ENCODE measurements around the gene COL12A1. TPM values are rescaled to one million over a fixed set of nuclear protein-coding genes. Genes with fewer than 3 reads are reported as not detected.

COL12A1 gene
- total and polyA plus RNA-seq, 3 experiments from 2014 or later: not detected

DNA sequence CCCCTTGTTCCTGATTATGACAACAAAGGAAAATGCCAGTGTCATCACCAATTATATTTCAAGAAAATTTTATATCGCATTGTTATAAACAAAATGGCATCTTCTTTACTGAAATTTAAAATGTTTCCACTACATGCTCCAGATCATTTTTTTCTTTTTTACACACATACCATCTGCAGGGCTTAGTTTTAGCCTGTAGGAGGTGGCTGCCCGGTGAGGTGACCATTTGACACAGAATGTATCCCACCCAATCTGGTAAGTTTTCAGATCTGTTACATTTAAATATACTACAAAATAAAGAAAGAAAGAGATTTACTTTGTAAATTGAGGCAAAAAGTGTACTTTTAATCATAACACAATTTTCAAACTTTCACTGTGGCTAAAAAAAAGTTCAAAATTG, 81.8 kb downstream of the COL12A1 start:
- Mint-ChIP-seq H3K4me3 (no peak overlapping the region), H3K9me3 (no peaks in the 10 kb centered on the region), H3K4me1 (no peaks in the 10 kb centered on the region), H3K36me3 (no peaks in the 10 kb centered on the region), H3K27me3 (no peaks in the 10 kb centered on the region), H3K27ac (no peak overlapping the region)
- no peak overlapping the region for H3K27ac ChIP-seq (ENCODE audit: low read depth, low read length)
- H3K27me3 ChIP-seq (ENCODE audit: insufficient read depth, low read length, poor library complexity, severe bottlenecking): no peaks in the 10 kb centered on the region
- no peak overlapping the region for H3K4me3 ChIP-seq (ENCODE audit: low read length)
- CTCF ChIA-PET: no interaction called here
- no peaks in the 10 kb centered on the region for H3K9me3 ChIP-seq (ENCODE audit: low read length)
- DNase-seq: no peak
- no peaks in the 10 kb centered on the region for H3K36me3 ChIP-seq (ENCODE audit: insufficient read depth, low read length)
- H3K4me1 ChIP-seq (ENCODE audit: insufficient read depth, low read length): no peaks in the 10 kb centered on the region
- POLR2A ChIA-PET: no interaction called here

DNA sequence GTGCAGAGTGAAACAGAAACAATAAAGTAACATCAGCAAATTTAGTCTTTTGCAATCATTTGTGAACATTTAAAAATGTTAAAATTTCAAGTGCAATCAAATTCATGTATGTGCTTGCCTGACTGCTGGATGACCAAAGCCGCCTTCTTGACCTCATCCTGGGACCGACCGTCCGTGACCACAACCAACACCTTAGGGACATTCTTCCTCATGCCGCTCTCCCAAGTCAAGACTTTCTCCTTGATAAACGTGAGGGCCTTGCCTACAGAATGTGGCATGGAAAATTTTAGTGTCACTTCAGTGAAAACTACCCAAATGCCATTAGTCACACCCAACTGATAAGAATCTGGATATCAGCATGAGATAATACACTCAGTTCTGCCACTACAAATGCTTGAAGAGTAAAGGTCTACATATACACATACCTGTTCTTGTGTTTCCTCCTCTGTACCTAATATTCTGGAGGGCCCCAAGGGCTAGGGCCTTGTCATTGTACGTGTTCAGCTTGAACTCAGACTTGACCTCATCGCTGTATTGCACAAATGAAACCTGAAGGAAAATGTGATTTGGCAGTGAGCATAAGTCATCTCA, 86.8 kb downstream of the COL12A1 start:
- no peaks in the 10 kb centered on the region for H3K9me3 Mint-ChIP-seq
- H3K4me3 Mint-ChIP-seq: no peak overlapping the region
- no peak overlapping the region for H3K27ac ChIP-seq (ENCODE audit: low read depth, low read length)
- H3K27me3 ChIP-seq (ENCODE audit: insufficient read depth, low read length, poor library complexity, severe bottlenecking): no peaks in the 10 kb centered on the region
- H3K36me3 ChIP-seq (ENCODE audit: insufficient read depth, low read length): no peaks in the 10 kb centered on the region
- no peak for DNase-seq
- no peaks in the 10 kb centered on the region for H3K4me1 ChIP-seq (ENCODE audit: insufficient read depth, low read length)
- H3K36me3 Mint-ChIP-seq: no peaks in the 10 kb centered on the region
- CTCF ChIA-PET: no interaction called here
- POLR2A ChIA-PET: no interaction called here
- H3K4me3 ChIP-seq (ENCODE audit: low read length): no peak overlapping the region
- H3K27ac Mint-ChIP-seq: no peak overlapping the region
- H3K27me3 Mint-ChIP-seq: peaks cover 0 to 2% of the 10 kb centered on the region in 2 donors
- H3K4me1 Mint-ChIP-seq: no peaks in the 10 kb centered on the region
- no peaks in the 10 kb centered on the region for H3K9me3 ChIP-seq (ENCODE audit: low read length)

DNA sequence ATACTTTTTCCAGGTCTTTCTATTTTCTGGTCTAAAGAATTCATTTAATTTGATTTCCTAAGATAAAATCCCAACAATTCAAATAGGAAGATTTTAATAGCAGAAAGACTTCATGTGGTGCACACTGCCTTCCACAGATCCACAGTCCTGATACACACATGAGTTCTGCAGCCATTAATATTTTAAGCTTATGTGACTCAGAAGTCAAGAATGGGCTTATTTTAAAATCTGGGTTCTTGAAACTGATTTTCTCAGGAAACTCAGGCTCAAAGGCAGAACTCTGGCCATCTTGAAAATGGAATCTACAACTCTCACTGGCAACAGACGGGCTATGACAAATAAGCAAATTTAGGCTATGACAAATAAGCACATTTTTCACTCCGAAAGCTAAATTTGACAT, 88.2 kb downstream of the COL12A1 start:
- Mint-ChIP-seq H3K36me3 (no peaks in the 10 kb centered on the region), H3K4me1 (no peaks in the 10 kb centered on the region)

DNA sequence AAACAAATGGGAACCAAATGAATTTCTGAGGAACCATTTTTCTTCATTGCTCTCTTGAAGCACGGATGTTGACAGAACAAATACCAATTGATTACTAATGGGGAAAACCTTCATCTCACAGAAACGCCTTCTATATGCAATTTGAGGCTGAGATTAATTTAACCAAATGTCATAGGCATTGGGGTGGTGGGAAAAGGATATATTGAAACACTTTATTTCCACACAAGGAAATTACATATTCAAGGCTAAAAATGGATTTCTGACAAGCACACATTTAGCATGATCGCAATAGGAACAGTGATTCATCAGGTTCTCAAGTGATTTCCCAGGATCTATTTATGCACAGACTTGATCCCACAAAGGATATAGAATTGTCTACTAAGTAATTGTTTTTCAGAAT, 88.9 kb downstream of the COL12A1 start:
- no peaks in the 10 kb centered on the region for H3K9me3 Mint-ChIP-seq
- ChIA-PET POLR2A (no interaction called here), CTCF (no interaction called here)
- H3K4me3 Mint-ChIP-seq: no peak overlapping the region
- H3K4me1 ChIP-seq (ENCODE audit: insufficient read depth, low read length): no peaks in the 10 kb centered on the region
- no peak overlapping the region for H3K27ac Mint-ChIP-seq
- H3K27me3 ChIP-seq (ENCODE audit: insufficient read depth, low read length, poor library complexity, severe bottlenecking): no peaks in the 10 kb centered on the region
- H3K4me3 ChIP-seq (ENCODE audit: low read length): no peak overlapping the region
- H3K4me1 Mint-ChIP-seq: no peaks in the 10 kb centered on the region
- DNase-seq: no peak
- H3K27me3 Mint-ChIP-seq: peaks cover 0 to 2% of the 10 kb centered on the region in 2 donors
- no peaks in the 10 kb centered on the region for H3K36me3 ChIP-seq (ENCODE audit: insufficient read depth, low read length)
- no peak overlapping the region for H3K27ac ChIP-seq (ENCODE audit: low read depth, low read length)
- H3K9me3 ChIP-seq (ENCODE audit: low read length): no peaks in the 10 kb centered on the region
- H3K36me3 Mint-ChIP-seq: no peaks in the 10 kb centered on the region

More for the DNA sequence above, 88.2 kb downstream of the COL12A1 start:
- Histone ChIP-seq H3K4me3 (ENCODE audit: low read length) (no peak overlapping the region), H3K9me3 (ENCODE audit: low read length) (no peaks in the 10 kb centered on the region), H3K27me3 (ENCODE audit: insufficient read depth, low read length, poor library complexity, severe bottlenecking) (no peaks in the 10 kb centered on the region), H3K36me3 (ENCODE audit: insufficient read depth, low read length) (no peaks in the 10 kb centered on the region), H3K4me1 (ENCODE audit: insufficient read depth, low read length) (no peaks in the 10 kb centered on the region), H3K27ac (ENCODE audit: low read depth, low read length) (no peak overlapping the region)
- ChIA-PET CTCF (no interaction called here), POLR2A (no interaction called here)
- H3K4me3 Mint-ChIP-seq: no peak overlapping the region
- H3K9me3 Mint-ChIP-seq: no peaks in the 10 kb centered on the region
- no peak for DNase-seq
- H3K27me3 Mint-ChIP-seq: peaks cover 0 to 2% of the 10 kb centered on the region in 2 donors
- H3K27ac Mint-ChIP-seq: no peak overlapping the region

DNA sequence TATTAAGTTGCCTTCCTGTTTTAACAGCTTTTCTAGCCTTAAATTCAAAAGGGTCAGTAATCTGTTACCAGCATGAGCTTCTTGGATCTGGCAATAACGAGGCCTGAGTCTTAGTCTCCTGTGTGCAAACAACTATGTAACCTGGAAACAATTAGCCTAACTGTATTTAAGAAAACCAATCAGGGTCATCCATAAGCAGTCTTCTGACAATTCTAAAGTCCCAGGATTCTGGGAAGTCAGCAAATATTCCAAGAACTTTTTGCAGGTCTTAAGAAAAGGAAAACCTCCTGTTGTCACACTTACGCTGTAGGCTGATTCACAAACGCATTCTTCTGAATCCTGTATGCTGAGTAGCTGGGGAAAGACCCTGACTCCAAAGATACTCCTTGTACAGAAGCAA, 90.4 kb downstream of the COL12A1 start:
- no peaks in the 10 kb centered on the region for H3K36me3 Mint-ChIP-seq
- no peaks in the 10 kb centered on the region for H3K9me3 ChIP-seq (ENCODE audit: low read length)
- CTCF ChIA-PET: no interaction called here
- H3K36me3 ChIP-seq (ENCODE audit: insufficient read depth, low read length): no peaks in the 10 kb centered on the region
- H3K4me3 ChIP-seq (ENCODE audit: low read length): no peak overlapping the region
- no peak overlapping the region for H3K27ac Mint-ChIP-seq
- DNase-seq: no peak
- no peaks in the 10 kb centered on the region for H3K9me3 Mint-ChIP-seq
- H3K4me3 Mint-ChIP-seq: no peak overlapping the region
- H3K27me3 ChIP-seq (ENCODE audit: insufficient read depth, low read length, poor library complexity, severe bottlenecking): no peaks in the 10 kb centered on the region
- H3K27ac ChIP-seq (ENCODE audit: low read depth, low read length): no peak overlapping the region
- no peaks in the 10 kb centered on the region for H3K4me1 Mint-ChIP-seq
- H3K27me3 Mint-ChIP-seq: peaks cover 0 to 2% of the 10 kb centered on the region in 2 donors
- POLR2A ChIA-PET: no interaction called here
- no peaks in the 10 kb centered on the region for H3K4me1 ChIP-seq (ENCODE audit: insufficient read depth, low read length)

DNA sequence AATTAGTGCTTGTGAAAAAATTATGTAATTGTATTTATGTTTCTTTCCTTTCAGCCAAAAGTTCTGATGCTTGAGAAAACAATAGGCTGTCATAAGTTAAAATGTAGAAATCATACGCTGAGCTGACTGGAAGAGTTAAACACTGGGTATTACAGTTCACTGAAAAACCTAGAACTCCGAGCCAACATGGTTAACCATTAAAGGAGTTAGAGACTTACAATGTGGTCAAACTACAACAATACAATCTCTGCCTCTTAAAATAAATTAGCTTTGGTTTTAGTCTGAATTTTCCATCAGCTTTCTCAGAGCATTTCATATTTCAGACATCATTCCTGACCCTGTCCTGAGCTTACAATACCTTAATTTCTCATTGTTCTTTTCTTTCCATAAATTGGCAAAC, 91.0 kb downstream of the COL12A1 start:
- Histone ChIP-seq H3K36me3 (ENCODE audit: insufficient read depth, low read length) (no peaks in the 10 kb centered on the region), H3K27ac (ENCODE audit: low read depth, low read length) (no peak overlapping the region), H3K4me1 (ENCODE audit: insufficient read depth, low read length) (no peaks in the 10 kb centered on the region), H3K27me3 (ENCODE audit: insufficient read depth, low read length, poor library complexity, severe bottlenecking) (no peaks in the 10 kb centered on the region), H3K4me3 (ENCODE audit: low read length) (no peak overlapping the region), H3K9me3 (ENCODE audit: low read length) (no peaks in the 10 kb centered on the region)
- POLR2A ChIA-PET: no interaction called here
- Mint-ChIP-seq H3K27ac (no peak overlapping the region), H3K4me1 (no peaks in the 10 kb centered on the region), H3K36me3 (no peaks in the 10 kb centered on the region), H3K27me3 (peaks cover 0 to 2% of the 10 kb centered on the region in 2 donors), H3K9me3 (no peaks in the 10 kb centered on the region), H3K4me3 (no peak overlapping the region)
- no peak for DNase-seq
- CTCF ChIA-PET: no interaction called here

DNA sequence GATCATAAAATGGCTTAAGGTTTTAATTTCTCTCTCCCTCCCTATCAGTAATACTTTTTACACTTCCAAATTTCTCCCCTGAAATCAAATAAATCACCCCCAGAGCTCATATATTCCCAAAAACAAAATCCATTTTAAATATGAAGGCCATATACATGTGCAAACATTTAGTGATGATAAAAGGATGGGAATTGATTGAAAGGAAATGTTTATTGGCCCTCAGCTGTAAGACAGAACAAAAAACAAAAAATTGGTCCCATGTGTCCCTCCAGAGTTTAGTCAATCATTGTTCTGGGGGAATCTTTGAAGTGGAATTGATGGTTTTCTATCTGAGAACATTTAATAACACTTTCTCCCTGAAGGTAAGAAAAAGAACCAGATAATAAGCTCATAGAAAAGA, 91.7 kb downstream of the COL12A1 start:
- no peak overlapping the region for H3K4me3 ChIP-seq (ENCODE audit: low read length)
- H3K27me3 ChIP-seq (ENCODE audit: insufficient read depth, low read length, poor library complexity, severe bottlenecking): no peaks in the 10 kb centered on the region
- CTCF ChIA-PET: no interaction called here
- POLR2A ChIA-PET: no interaction called here
- no peaks in the 10 kb centered on the region for H3K36me3 Mint-ChIP-seq
- no peaks in the 10 kb centered on the region for H3K9me3 Mint-ChIP-seq
- peaks cover 0 to 2% of the 10 kb centered on the region in 2 donors for H3K27me3 Mint-ChIP-seq
- H3K27ac Mint-ChIP-seq: no peak overlapping the region
- DNase-seq: no peak
- no peaks in the 10 kb centered on the region for H3K4me1 ChIP-seq (ENCODE audit: insufficient read depth, low read length)
- no peaks in the 10 kb centered on the region for H3K4me1 Mint-ChIP-seq
- H3K27ac ChIP-seq (ENCODE audit: low read depth, low read length): no peak overlapping the region
- H3K36me3 ChIP-seq (ENCODE audit: insufficient read depth, low read length): no peaks in the 10 kb centered on the region
- H3K4me3 Mint-ChIP-seq: no peak overlapping the region
- no peaks in the 10 kb centered on the region for H3K9me3 ChIP-seq (ENCODE audit: low read length)

DNA sequence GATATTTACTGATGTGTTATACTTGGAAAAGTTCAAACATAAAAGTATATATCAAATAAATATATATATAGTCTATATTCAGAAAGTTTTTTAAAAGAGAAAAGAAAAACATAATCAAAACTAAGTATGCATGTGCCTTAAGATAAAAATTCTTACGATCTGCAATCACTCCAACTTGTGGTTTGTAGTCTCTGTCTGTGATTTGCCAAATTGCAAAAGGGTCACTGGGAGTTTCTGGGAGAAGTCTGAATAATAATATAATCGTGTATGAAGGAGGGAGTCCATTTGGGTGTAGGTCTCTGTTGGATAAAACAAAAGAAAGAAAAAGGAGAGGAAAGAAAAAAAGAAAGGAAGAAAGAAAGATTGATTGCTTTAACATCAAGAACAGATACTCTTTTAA, 92.4 kb downstream of the COL12A1 start:
- no peak overlapping the region for H3K27ac Mint-ChIP-seq

DNA sequence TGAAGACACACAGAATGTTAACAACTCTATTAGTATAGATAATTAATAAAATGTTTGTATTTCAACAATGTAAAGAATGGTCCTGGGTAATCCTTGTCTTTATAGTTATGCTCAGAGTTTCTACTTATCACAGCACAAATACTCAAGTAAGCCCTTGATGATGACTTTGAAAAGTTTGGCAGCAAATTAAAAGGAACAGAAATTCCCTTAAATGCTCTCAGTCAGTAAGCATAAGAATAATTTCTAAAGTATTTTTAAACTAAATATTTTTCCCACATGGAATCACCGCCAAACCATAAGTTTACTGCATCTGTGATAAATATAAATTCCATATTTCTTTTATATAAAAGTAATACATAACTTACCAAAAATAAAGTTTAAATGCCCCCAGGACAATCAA, 96.1 kb downstream of the COL12A1 start:
- no peaks in the 10 kb centered on the region for H3K27me3 ChIP-seq (ENCODE audit: insufficient read depth, low read length, poor library complexity, severe bottlenecking)
- ChIA-PET CTCF (no interaction called here), POLR2A (no interaction called here)
- Mint-ChIP-seq H3K27me3 (peaks cover 0 to 3% of the 10 kb centered on the region in 2 donors), H3K4me1 (no peaks in the 10 kb centered on the region), H3K4me3 (no peak overlapping the region), H3K27ac (no peak overlapping the region), H3K9me3 (peaks cover 0 to 2% (median 0%) of the 10 kb centered on the region in 5 donors), H3K36me3 (no peaks in the 10 kb centered on the region)
- H3K9me3 ChIP-seq (ENCODE audit: low read length): no peaks in the 10 kb centered on the region
- no peak for DNase-seq
- no peaks in the 10 kb centered on the region for H3K36me3 ChIP-seq (ENCODE audit: insufficient read depth, low read length)
- H3K27ac ChIP-seq (ENCODE audit: low read depth, low read length): no peak overlapping the region
- no peak overlapping the region for H3K4me3 ChIP-seq (ENCODE audit: low read length)
- no peaks in the 10 kb centered on the region for H3K4me1 ChIP-seq (ENCODE audit: insufficient read depth, low read length)

More for the DNA sequence above, 92.4 kb downstream of the COL12A1 start:
- Histone ChIP-seq H3K9me3 (ENCODE audit: low read length) (no peaks in the 10 kb centered on the region), H3K36me3 (ENCODE audit: insufficient read depth, low read length) (no peaks in the 10 kb centered on the region), H3K27me3 (ENCODE audit: insufficient read depth, low read length, poor library complexity, severe bottlenecking) (no peaks in the 10 kb centered on the region), H3K4me3 (ENCODE audit: low read length) (no peak overlapping the region), H3K27ac (ENCODE audit: low read depth, low read length) (no peak overlapping the region), H3K4me1 (ENCODE audit: insufficient read depth, low read length) (no peaks in the 10 kb centered on the region)
- no peaks in the 10 kb centered on the region for H3K36me3 Mint-ChIP-seq
- H3K9me3 Mint-ChIP-seq: no peaks in the 10 kb centered on the region
- POLR2A ChIA-PET: no interaction called here
- peaks cover 0 to 3% of the 10 kb centered on the region in 2 donors for H3K27me3 Mint-ChIP-seq
- no peak for DNase-seq
- CTCF ChIA-PET: no interaction called here
- no peaks in the 10 kb centered on the region for H3K4me1 Mint-ChIP-seq
- no peak overlapping the region for H3K4me3 Mint-ChIP-seq
